ENCODE results near the gene RIPPLY3.
"Not testable (repeated sequence)": the region's sequence is repeated elsewhere in the genome, so short reads cannot be mapped to it uniquely, and the experiment has no call there.

Gene RIPPLY3

GRCh38 chr21:37032877-37033471, 26.5 kb downstream of the RIPPLY3 start:
- Histone ChIP-seq H3K4me2 (ENCODE audit: insufficient read depth, low read length) (no peak overlapping the region), H3K4me1 (ENCODE audit: insufficient read depth, low read length) (no peaks in the 10 kb centered on the region), H3K9me3 (ENCODE audit: insufficient read depth, low read length, severe bottlenecking) (no peaks in the 10 kb centered on the region), H3K27ac (ENCODE audit: low read length) (no peak overlapping the region), H3K27me3 (ENCODE audit: insufficient read depth, low read length, poor library complexity) (no peaks in the 10 kb centered on the region), H3K36me3 (ENCODE audit: insufficient read depth, low read length) (no peaks in the 10 kb centered on the region), H3K9ac (ENCODE audit: low read depth, low read length) (no peak overlapping the region), H4K20me1 (ENCODE audit: insufficient read depth, low read length) (no peaks in the 10 kb centered on the region), H3K4me3 (ENCODE audit: low read depth in 1 of 2, low read length in 2 of 2) (no peak overlapping the region), H3K79me2 (ENCODE audit: insufficient read depth, low read length) (no peaks in the 10 kb centered on the region), H2AFZ (ENCODE audit: low read depth, low read length) (no peak overlapping the region)
- DNase-seq, result no peak
- TF ChIP-seq EZH2 (IDR thresholded peaks at IDR 0.05; ENCODE audit: borderline replicate concordance, low read depth, low read length, severe bottlenecking) (no peak), CTCF (IDR thresholded peaks at IDR 0.05; ENCODE audit: borderline replicate concordance, extremely low read depth, low read length, poor library complexity, severe bottlenecking) (no peak)
- ATAC-seq (ENCODE audit: insufficient read depth, low read depth), result no peak

DNA sequence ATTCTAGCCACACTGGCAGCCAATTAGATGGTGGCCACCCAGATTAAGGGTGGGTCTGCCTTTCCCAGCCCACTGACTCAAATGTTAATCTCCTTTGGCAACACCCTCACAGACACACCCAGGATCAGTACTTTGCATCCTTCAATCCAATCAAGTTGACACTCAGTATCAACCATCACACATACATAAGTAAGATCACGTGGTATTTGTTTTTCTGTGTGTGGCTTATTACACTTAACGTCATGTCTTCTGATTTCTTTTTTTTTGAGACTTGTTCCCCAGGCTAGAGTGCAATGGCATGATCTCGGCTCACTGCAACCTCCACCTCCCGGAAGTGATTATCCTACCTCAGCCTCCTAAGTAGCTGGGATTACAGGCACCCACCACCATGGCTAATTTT, 27.9 kb downstream of the RIPPLY3 start:
- H3K4me2 ChIP-seq (ENCODE audit: insufficient read depth, low read length); H3K4me1 ChIP-seq (ENCODE audit: insufficient read depth, low read length); H3K9me3 ChIP-seq (ENCODE audit: insufficient read depth, low read length, severe bottlenecking); ATAC-seq (ENCODE audit: insufficient read depth, low read depth); H4K20me1 ChIP-seq (ENCODE audit: insufficient read depth, low read length); H2AFZ ChIP-seq (ENCODE audit: low read depth, low read length); H3K4me3 ChIP-seq (ENCODE audit: low read depth in 1 of 2, low read length in 2 of 2); H3K36me3 ChIP-seq (ENCODE audit: insufficient read depth, low read length); H3K79me2 ChIP-seq (ENCODE audit: insufficient read depth, low read length); H3K27ac ChIP-seq (ENCODE audit: low read length); H3K9ac ChIP-seq (ENCODE audit: low read depth, low read length); H3K27me3 ChIP-seq (ENCODE audit: insufficient read depth, low read length, poor library complexity); DNase-seq: not testable (repeated sequence)

GRCh38 chr21:37036177-37036576, 29.7 kb downstream of the RIPPLY3 start:
- Histone ChIP-seq H3K9ac (ENCODE audit: low read depth, low read length) (no peak overlapping the region), H3K4me2 (ENCODE audit: insufficient read depth, low read length) (no peak overlapping the region), H4K20me1 (ENCODE audit: insufficient read depth, low read length) (no peaks in the 10 kb centered on the region), H2AFZ (ENCODE audit: low read depth, low read length) (no peak overlapping the region), H3K4me1 (ENCODE audit: insufficient read depth, low read length) (no peaks in the 10 kb centered on the region), H3K9me3 (ENCODE audit: insufficient read depth, low read length, severe bottlenecking) (no peaks in the 10 kb centered on the region), H3K4me3 (ENCODE audit: low read depth in 1 of 2, low read length in 2 of 2) (no peak overlapping the region), H3K36me3 (ENCODE audit: insufficient read depth, low read length) (no peaks in the 10 kb centered on the region), H3K27me3 (ENCODE audit: insufficient read depth, low read length, poor library complexity) (no peaks in the 10 kb centered on the region), H3K27ac (ENCODE audit: low read length) (no peak overlapping the region), H3K79me2 (ENCODE audit: insufficient read depth, low read length) (no peaks in the 10 kb centered on the region)
- no peak for DNase-seq
- ATAC-seq (ENCODE audit: insufficient read depth, low read depth), result no peak
- TF ChIP-seq CTCF (IDR thresholded peaks at IDR 0.05; ENCODE audit: borderline replicate concordance, extremely low read depth, low read length, poor library complexity, severe bottlenecking), result no peak
- TF ChIP-seq EZH2 (IDR thresholded peaks at IDR 0.05; ENCODE audit: borderline replicate concordance, low read depth, low read length, severe bottlenecking), result no peak

- DNase-seq, result no peak
- H3K4me3 ChIP-seq (ENCODE audit: low read depth in 1 of 2, low read length in 2 of 2), result no peak overlapping the region
- H3K4me1 ChIP-seq (ENCODE audit: insufficient read depth, low read length), result peaks cover 5% of the 10 kb centered on the region
- H4K20me1 ChIP-seq (ENCODE audit: insufficient read depth, low read length), result no peaks in the 10 kb centered on the region
- no peaks in the 10 kb centered on the region for H3K27me3 ChIP-seq (ENCODE audit: insufficient read depth, low read length, poor library complexity)
- no peaks in the 10 kb centered on the region for H3K36me3 ChIP-seq (ENCODE audit: insufficient read depth, low read length)
- H3K9me3 ChIP-seq (ENCODE audit: insufficient read depth, low read length, severe bottlenecking), result no peaks in the 10 kb centered on the region
- H3K27ac ChIP-seq (ENCODE audit: low read length), result no peak overlapping the region
- no peaks in the 10 kb centered on the region for H3K79me2 ChIP-seq (ENCODE audit: insufficient read depth, low read length)
- H3K4me2 ChIP-seq (ENCODE audit: insufficient read depth, low read length), result no peak overlapping the region
- TF ChIP-seq EZH2 (IDR thresholded peaks at IDR 0.05; ENCODE audit: borderline replicate concordance, low read depth, low read length, severe bottlenecking) (no peak), CTCF (IDR thresholded peaks at IDR 0.05; ENCODE audit: borderline replicate concordance, extremely low read depth, low read length, poor library complexity, severe bottlenecking) (no peak)
- ATAC-seq (ENCODE audit: insufficient read depth, low read depth), result no peak
- no peak overlapping the region for H3K9ac ChIP-seq (ENCODE audit: low read depth, low read length)
- H2AFZ ChIP-seq (ENCODE audit: low read depth, low read length), result no peak overlapping the region
These were observed 33.0 kb downstream of the RIPPLY3 start for GRCh38 chr21:37039411-37040075.

Data from DND-41 (cell line).